OCI-LY7 (cell line): Measurements from ENCODE around the gene NEIL3. TPM values are rescaled to one million over a fixed set of nuclear protein-coding genes. Genes with fewer than 3 reads are reported as not detected.

Experiments
- BruUV-seq: library from RNA; stranded (reverse); fragments of 400-500 nt; replicated peaks from 2 replicates; lab custom pipeline; 2021; lab: Mats Ljungman, UMichigan
- CTCF ChIA-PET: fragments of 300-600 bp; sonication (Branson Sonifier 250); formaldehyde crosslinking; loops from one replicate; lab custom pipeline; 2022; ENCODE audit warnings: antibody characterized with exemption; ENCODE audit not compliant: unreplicated experiment; lab: Charles Lee
- POLR2A ChIA-PET: fragments of 300-600 bp; sonication (Branson Sonifier 250); formaldehyde crosslinking; loops from one replicate; lab custom pipeline; 2022; ENCODE audit warnings: antibody characterized with exemption; lab: Charles Lee
- DNase-seq: peaks from one replicate; pipeline ENCODE4 v3.0.0-alpha.2; 2015; ENCODE audit warnings: low spot score
- H2AFZ ChIP-seq: fragments of 200-600 bp; sonication (generic), shearing (Covaris generic); 2 replicates; pipeline ENCODE4 v1.6.1; 2014; ENCODE audit warnings: mild to moderate bottlenecking, antibody characterized with exemption, low read length, moderate library complexity
- H3K27ac ChIP-seq: fragments of 200-600 bp; sonication (generic); 2 replicates; pipeline ENCODE4 v1.5.1; 2014; ENCODE audit warnings: mixed run types, low read depth, mild to moderate bottlenecking, moderate library complexity, low read length, inconsistent platforms; ENCODE audit not compliant: poor library complexity, severe bottlenecking
- H3K36me3 ChIP-seq: fragments of 200-600 bp; sonication (generic); 2 replicates; pipeline ENCODE4 v1.6.1; 2014; ENCODE audit warnings: mild to moderate bottlenecking, antibody characterized with exemption, low read length, moderate library complexity, mixed read lengths; ENCODE audit not compliant: insufficient read depth
- H3K4me1 ChIP-seq: fragments of 200-600 bp; sonication (generic); 2 replicates; pipeline ENCODE4 v1.5.1; 2014; ENCODE audit warnings: mild to moderate bottlenecking, low read length; ENCODE audit not compliant: insufficient read depth, poor library complexity, severe bottlenecking
- H3K4me2 ChIP-seq: fragments of 200-600 bp; sonication (generic); 2 replicates; pipeline ENCODE4 v1.6.1; 2014; ENCODE audit warnings: mild to moderate bottlenecking, low read length
- H3K4me3 ChIP-seq: fragments of 200-600 bp; sonication (generic); 2 replicates; pipeline ENCODE4 v1.5.1; 2014; ENCODE audit warnings: mild to moderate bottlenecking, low read depth, low read length; ENCODE audit not compliant: poor library complexity, severe bottlenecking
- H3K79me2 ChIP-seq: fragments of 200-600 bp; sonication (generic); 2 replicates; pipeline ENCODE4 v1.6.1; 2016; ENCODE audit warnings: low read depth, mild to moderate bottlenecking, low read length, moderate library complexity, mixed read lengths; ENCODE audit not compliant: insufficient read depth
- H3K9me2 ChIP-seq: fragments of 200-600 bp; sonication (generic); 2 replicates; pipeline ENCODE4 v1.6.1; 2016; ENCODE audit warnings: mild to moderate bottlenecking, low read length, mixed read lengths; ENCODE audit not compliant: insufficient read depth
- H3K9me3 ChIP-seq: fragments of 200-600 bp; sonication (generic); 2 replicates; pipeline ENCODE4 v1.6.1; 2014; ENCODE audit warnings: mild to moderate bottlenecking, mixed run types, low read length, mixed read lengths
- H4K20me1 ChIP-seq: fragments of 200-600 bp; sonication (generic); 2 replicates; pipeline ENCODE4 v1.6.1; 2014; ENCODE audit warnings: mild to moderate bottlenecking, antibody characterized with exemption, low read length, moderate library complexity, mixed read lengths; ENCODE audit not compliant: insufficient read depth
- EZH2phosphoT487 ChIP-seq: fragments of 200-600 bp; sonication (generic); IDR thresholded peaks from 2 replicates; pipeline ENCODE4 v1.6.1; 2018; ENCODE audit warnings: low read depth, borderline replicate concordance, mild to moderate bottlenecking, mixed run types, antibody characterized with exemption, low read length, moderate library complexity, mixed read lengths
- intact Hi-C: fragments of 100-400 bp; cut with micrococcal nuclease; formaldehyde crosslinking; loops from one replicate; pipeline ENCODE4 v1.10.0; 2022; ENCODE audit not compliant: unreplicated experiment
- total RNA-seq, 2 experiments: library from RNA; depleted of rRNA in 1 of 2; stranded (reverse); fragments of >200 nt in 1 of 2; shearing (Covaris generic) in 1 of 2; gene quantifications; 2 replicates each; pipeline ENCODE4 v1.2.3, GENCODE V29; 2014 to 2022
- TF ChIP-seq, protein P1 (sequence below): fragments of 200-600 bp; sonication (generic); conservative IDR thresholded peaks from 2 replicates; pipeline ENCODE4 v1.5.1; 2014; ENCODE audit warnings: mild to moderate bottlenecking, antibody characterized with exemption, low read length, moderate library complexity, mixed read lengths

Gene NEIL3
- total RNA-seq, 2 experiments from 2014 or later, result 19.1 to 22.9 TPM

- no peak overlapping the region for H3K27ac ChIP-seq
- no peak overlapping the region for H2AFZ ChIP-seq
- no peaks in the 10 kb centered on the region for H3K36me3 ChIP-seq
- no TSS peak for BruUV-seq
- H3K4me3 ChIP-seq, result no peak overlapping the region
- no peaks in the 10 kb centered on the region for H3K9me3 ChIP-seq
- H3K4me2 ChIP-seq, result no peak overlapping the region
- no peaks in the 10 kb centered on the region for H3K4me1 ChIP-seq
- intact Hi-C loops, result no loop called here
- DNase-seq, result no peak
- H4K20me1 ChIP-seq, result no peaks in the 10 kb centered on the region
- CTCF ChIA-PET, result no interaction called here
- H3K9me2 ChIP-seq, result no peaks in the 10 kb centered on the region
- POLR2A ChIA-PET, result interaction anchor here (0.6 kb wide), 2 partner anchors 187 to 552 kb away, joined by 3 to 6 read pairs; no protein-coding TSS in a partner anchor
- TF ChIP-seq, protein P1, sequence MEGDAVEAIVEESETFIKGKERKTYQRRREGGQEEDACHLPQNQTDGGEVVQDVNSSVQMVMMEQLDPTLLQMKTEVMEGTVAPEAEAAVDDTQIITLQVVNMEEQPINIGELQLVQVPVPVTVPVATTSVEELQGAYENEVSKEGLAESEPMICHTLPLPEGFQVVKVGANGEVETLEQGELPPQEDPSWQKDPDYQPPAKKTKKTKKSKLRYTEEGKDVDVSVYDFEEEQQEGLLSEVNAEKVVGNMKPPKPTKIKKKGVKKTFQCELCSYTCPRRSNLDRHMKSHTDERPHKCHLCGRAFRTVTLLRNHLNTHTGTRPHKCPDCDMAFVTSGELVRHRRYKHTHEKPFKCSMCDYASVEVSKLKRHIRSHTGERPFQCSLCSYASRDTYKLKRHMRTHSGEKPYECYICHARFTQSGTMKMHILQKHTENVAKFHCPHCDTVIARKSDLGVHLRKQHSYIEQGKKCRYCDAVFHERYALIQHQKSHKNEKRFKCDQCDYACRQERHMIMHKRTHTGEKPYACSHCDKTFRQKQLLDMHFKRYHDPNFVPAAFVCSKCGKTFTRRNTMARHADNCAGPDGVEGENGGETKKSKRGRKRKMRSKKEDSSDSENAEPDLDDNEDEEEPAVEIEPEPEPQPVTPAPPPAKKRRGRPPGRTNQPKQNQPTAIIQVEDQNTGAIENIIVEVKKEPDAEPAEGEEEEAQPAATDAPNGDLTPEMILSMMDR, result no peak
- no peak for TF ChIP-seq EZH2phosphoT487
- H3K79me2 ChIP-seq, result no peaks in the 10 kb centered on the region
Observed at GRCh38 chr4:177264788-177265422, 44.8 kb upstream of the NEIL3 start.

DNA sequence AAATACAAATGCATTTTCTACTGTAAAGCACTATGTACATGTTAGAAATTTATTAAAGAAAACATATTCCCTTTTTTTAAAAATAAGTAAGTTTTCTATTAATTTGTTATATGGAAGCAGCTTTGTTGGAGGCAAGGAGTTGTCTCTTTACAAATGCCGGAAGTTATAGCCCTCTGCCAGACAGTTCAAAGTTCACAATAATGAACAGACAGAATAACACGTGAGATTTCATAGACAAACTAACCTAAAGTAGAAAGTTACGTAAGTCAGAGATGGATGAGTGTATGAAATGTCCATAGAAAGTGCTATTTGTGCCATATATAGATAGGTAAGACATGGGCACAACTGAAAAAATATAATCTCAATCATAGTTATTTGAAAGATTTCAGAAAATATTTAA is 43.9 kb upstream of the NEIL3 start:
- Histone ChIP-seq H4K20me1 (no peaks in the 10 kb centered on the region), H3K79me2 (no peaks in the 10 kb centered on the region), H3K9me3 (no peaks in the 10 kb centered on the region), H3K4me3 (no peak overlapping the region), H3K36me3 (no peaks in the 10 kb centered on the region), H2AFZ (no peak overlapping the region), H3K4me2 (no peak overlapping the region), H3K27ac (no peak overlapping the region), H3K9me2 (no peaks in the 10 kb centered on the region), H3K4me1 (no peaks in the 10 kb centered on the region)
- TF ChIP-seq, protein P1, result no peak
- no peak for TF ChIP-seq EZH2phosphoT487
- intact Hi-C loops, result no loop called here
- ChIA-PET CTCF (no interaction called here), POLR2A (no interaction called here)
- BruUV-seq, result no TSS peak
- no peak for DNase-seq

- H3K27ac ChIP-seq, result no peak overlapping the region
- H2AFZ ChIP-seq, result no peak overlapping the region
- no peaks in the 10 kb centered on the region for H3K9me3 ChIP-seq
- no peaks in the 10 kb centered on the region for H4K20me1 ChIP-seq
- CTCF ChIA-PET, result no interaction called here
- no peak overlapping the region for H3K4me2 ChIP-seq
- intact Hi-C loops, result no loop called here
- H3K4me3 ChIP-seq, result no peak overlapping the region
- no peaks in the 10 kb centered on the region for H3K4me1 ChIP-seq
- H3K79me2 ChIP-seq, result no peaks in the 10 kb centered on the region
- POLR2A ChIA-PET, result interaction anchor here (2.2 kb wide), 1 partner anchor 15 kb away, joined by 9 read pairs; no protein-coding TSS in a partner anchor
- H3K9me2 ChIP-seq, result no peaks in the 10 kb centered on the region
- TF ChIP-seq, protein P1, result no peak
- no peak for TF ChIP-seq EZH2phosphoT487
- H3K36me3 ChIP-seq, result no peaks in the 10 kb centered on the region
- no TSS peak for BruUV-seq
- DNase-seq, result no peak
Observed at GRCh38 chr4:177266506-177266905, 43.2 kb upstream of the NEIL3 start.
